ENCODE data around the gene TRIM5. TPM values are rescaled to one million over a fixed set of nuclear protein-coding genes. Genes with fewer than 3 reads are reported as not detected.

The TRIM5 gene
- total RNA-seq, 1 experiment from 2014 or later = 21.5 TPM

- Mint-ChIP-seq H3K9me3 (no peaks in the 10 kb centered on the region), H3K4me1 (peaks cover 28 to 33% of the 10 kb centered on the region in 2 experiments), H3K36me3 (ENCODE audit: insufficient read depth in 1 of 3, low read depth in 3 of 3) (no peaks in the 10 kb centered on the region), H3K27ac (peak overlapping the region in 1 of 3 experiments; percentile 67; a peak in 1 of 7 replicates), H3K4me3 (no peak overlapping the region), H3K27me3 (ENCODE audit: low read depth) (no peaks in the 10 kb centered on the region)
- Histone ChIP-seq H4K91ac (ENCODE audit: insufficient read length, low read depth, low read length) (no peak overlapping the region), H3K9me3 (ENCODE audit: control insufficient read depth, low read depth, low read length) (no peaks in the 10 kb centered on the region), H4K8ac (replicated peaks; ENCODE audit: insufficient read length, low read depth, low read length) (no peak overlapping the region), H3K4me2 (ENCODE audit: insufficient read depth, insufficient read length, low read length) (no peak overlapping the region), H2AFZ (ENCODE audit: low read length) (no peak overlapping the region), H3K4me1 (ENCODE audit: insufficient read depth, low read length) (peaks cover 20% of the 10 kb centered on the region; the same call in 1 of the 2 replicates), H3K27ac (ENCODE audit: insufficient read length, low read depth, low read length) (no peak overlapping the region), H2BK15ac (ENCODE audit: low read depth, low read length) (no peak overlapping the region), H3K4ac (ENCODE audit: low read depth, low read length) (no peak overlapping the region), H2AK5ac (ENCODE audit: insufficient read length, low read length) (no peak overlapping the region), H4K5ac (ENCODE audit: insufficient read length, low read depth, low read length) (no peak overlapping the region), H4K20me1 (ENCODE audit: control insufficient read depth, insufficient read depth, insufficient read length) (no peaks in the 10 kb centered on the region), H3K79me2 (ENCODE audit: insufficient read depth, low read length) (no peaks in the 10 kb centered on the region; the same call in 1 of the 2 replicates), H3K23ac (ENCODE audit: insufficient read length, low read depth, low read length) (no peak overlapping the region), H2BK120ac (ENCODE audit: low read depth, low read length, poor library complexity, severe bottlenecking) (no peak overlapping the region), H3K79me1 (ENCODE audit: insufficient read depth, low read depth, low read length, poor library complexity, severe bottlenecking) (no peaks in the 10 kb centered on the region), H2BK5ac (ENCODE audit: insufficient read length, low read length) (no peak overlapping the region), H2BK12ac (ENCODE audit: insufficient read length, low read depth, low read length) (no peak overlapping the region), H2BK20ac (ENCODE audit: low read depth, low read length, poor library complexity, severe bottlenecking) (no peak overlapping the region), H3K14ac (ENCODE audit: insufficient read depth, low read length) (no peak overlapping the region), H3K56ac (ENCODE audit: insufficient read length, low read depth, low read length) (no peak overlapping the region), H3K18ac (ENCODE audit: insufficient read length, low read depth, low read length) (no peak overlapping the region), H3K27me3 (ENCODE audit: insufficient read depth, low read length) (no peaks in the 10 kb centered on the region), H3T11ph (ENCODE audit: low read length) (no peak overlapping the region), H3K23me2 (ENCODE audit: insufficient read length, low read depth, low read length, poor library complexity, severe bottlenecking) (no peaks in the 10 kb centered on the region), H3K9ac (ENCODE audit: extremely low read depth, insufficient read length, low read length) (no peak overlapping the region)
- no peak for DNase-seq
- TF ChIP-seq CTCF (conservative IDR thresholded peaks at IDR 0.05) = no peak
- WGBS (ENCODE audit: extremely low coverage, insufficient read length, low lambda C conversion rate) = no CpG with 5 or more reads among the region's 3 CpGs
These were observed 64.0 kb downstream of the TRIM5 start for GRCh38 chr11:5620651-5621521.
